A549 (cell line): ENCODE results near the gene MLKL. TPM values are rescaled to one million over a fixed set of nuclear protein-coding genes. Genes with fewer than 3 reads are reported as not detected.

Experiments used
- ATAC-seq, 2 experiments: fragments of 200-7000 bp in 1 of 2; fragments of >200 bp in 1 of 2; cut with Nextera tagmentation in 1 of 2; cut with Tn5 transposase in 1 of 2; 3 replicates each; pipeline versions ENCODE4 v1.8.0 to v1.9.1; 2018 to 2020; ENCODE audit warnings: mild to moderate bottlenecking in 1 of 2, moderate library complexity in 1 of 2
- CTCF ChIA-PET: fragments of 300-600 bp; sonication (Branson Sonifier 250); formaldehyde crosslinking; extraction: SDS; loops from one replicate; lab custom pipeline; 2021; ENCODE audit warnings: antibody characterized with exemption, inconsistent platforms; lab: Yijun Ruan, JAX
- POLR2A ChIA-PET: fragments of 350-600 bp; formaldehyde crosslinking; extraction: SDS; loops from one replicate; lab custom pipeline; 2021; ENCODE audit warnings: antibody characterized with exemption, inconsistent platforms; lab: Yijun Ruan, JAX
- DNase-seq, 2 experiments: peaks; one replicate each; pipeline versions ENCODE4 v3.0.0 to v3.0.0-alpha.2; 2011 to 2016; ENCODE audit warnings: low read depth in 1 of 2, low spot score in 1 of 2
- FAIRE-seq: peaks from 2 replicates; lab custom pipeline; 2011; peaks lifted over from hg19 to GRCh38; lab: Jason Lieb, UNC
- H3K27ac ChIP-seq, 2 experiments: fragments of >200 bp; sonication (Bioruptor Twin); formaldehyde crosslinking; 3 replicates each; pipeline ENCODE4 v1.5.1; 2016 to 2017
- H3K4me1 ChIP-seq: fragments of >200 bp; sonication (Bioruptor Twin); formaldehyde crosslinking; 3 replicates; pipeline ENCODE4 v1.6.1; 2016
- H3K4me2 ChIP-seq: fragments of >200 bp; sonication (Bioruptor Twin); formaldehyde crosslinking; 3 replicates; pipeline ENCODE4 v1.6.1; 2016
- H3K4me3 ChIP-seq: fragments of >200 bp; sonication (Bioruptor Twin); formaldehyde crosslinking; 3 replicates; pipeline ENCODE4 v1.5.1; 2016
- H3K9me3 ChIP-seq: fragments of >200 bp; sonication (Bioruptor Twin); formaldehyde crosslinking; 3 replicates; pipeline ENCODE4 v1.6.1; 2016
- BCL3 ChIP-seq: fragments of >200 bp; sonication (Bioruptor Twin); formaldehyde crosslinking; IDR thresholded peaks from 3 replicates; pipeline ENCODE4 v1.6.1; 2016
- E2F6 ChIP-seq: IDR thresholded peaks from 2 replicates; pipeline ENCODE4 v1.6.1; 2012; ENCODE audit warnings: low read depth, borderline replicate concordance
- EP300 ChIP-seq, 2 experiments: fragments of >200 bp; sonication (Bioruptor Twin); formaldehyde crosslinking; IDR thresholded peaks; 2 replicates in 1 of 2; 3 replicates in 1 of 2; pipeline ENCODE4 v1.6.1; 2016 to 2017
- ESRRA ChIP-seq: fragments of 150-350 bp; IDR thresholded peaks from 2 replicates; pipeline ENCODE4 v1.6.1; 2014; ENCODE audit warnings: mild to moderate bottlenecking, low read length, borderline replicate concordance
- FOSB ChIP-seq: fragments of 250-450 bp; sonication (Bioruptor Pico); IDR thresholded peaks from 2 replicates; pipeline ENCODE4 v1.5.0; 2020; ENCODE audit warnings: mild to moderate bottlenecking, moderate library complexity
- FOSL2 ChIP-seq, 2 experiments: fragments of 450-650 bp in 1 of 2; fragments of >200 bp in 1 of 2; sonication (Bioruptor Twin) in 1 of 2; formaldehyde crosslinking; IDR thresholded peaks; 2 replicates each; pipeline versions ENCODE4 v1.5.0 to v1.6.1; 2016 to 2020; ENCODE audit warnings: mild to moderate bottlenecking in 1 of 2, moderate library complexity in 1 of 2
- HDAC2 ChIP-seq: fragments of 200-600 bp; sonication (generic); IDR thresholded peaks from 2 replicates; pipeline ENCODE4 v1.6.1; 2016
- HMGXB4 ChIP-seq: fragments of 250-450 bp; sonication (Bioruptor Pico); IDR thresholded peaks from 2 replicates; pipeline ENCODE4 v1.5.0; 2021; ENCODE audit warnings: mild to moderate bottlenecking, moderate library complexity, borderline replicate concordance
- HOXA7 ChIP-seq: fragments of 250-450 bp; sonication (Bioruptor Pico); IDR thresholded peaks from 2 replicates; pipeline ENCODE4 v1.5.0; 2020; ENCODE audit warnings: mild to moderate bottlenecking, moderate library complexity
- JUN ChIP-seq, 2 experiments: fragments of >200 bp; sonication (Bioruptor Twin); formaldehyde crosslinking; IDR thresholded peaks; 2 replicates in 1 of 2; 3 replicates in 1 of 2; pipeline ENCODE4 v1.6.1; 2016 to 2017
- KDM5A ChIP-seq: fragments of 200-600 bp; sonication (generic); IDR thresholded peaks from 2 replicates; pipeline ENCODE4 v1.6.1; 2016; ENCODE audit warnings: antibody characterized with exemption, mild to moderate bottlenecking
- MAX ChIP-seq: IDR thresholded peaks from 2 replicates; pipeline ENCODE4 v1.6.1; 2012
- MYC ChIP-seq: IDR thresholded peaks from 2 replicates; pipeline ENCODE4 v1.6.1; 2012; ENCODE audit warnings: mild to moderate bottlenecking, inconsistent platforms, low read length, improper control_type of control experiment, borderline replicate concordance
- PBX3 ChIP-seq: IDR thresholded peaks from 2 replicates; pipeline ENCODE4 v1.6.1; 2012
- POLR2A ChIP-seq: IDR thresholded peaks from 2 replicates; pipeline ENCODE4 v1.6.1; 2012; ENCODE audit warnings: mild to moderate bottlenecking, low read length
- USF2 ChIP-seq: fragments of 450-650 bp; IDR thresholded peaks from 2 replicates; pipeline ENCODE4 v1.6.1; 2014; ENCODE audit warnings: antibody characterized with exemption
- WGBS: methylation state at CpG from one replicate; pipeline ENCODE4 v1.1.6; 2017; ENCODE audit errors: missing lambda C conversion rate; 5-methylcytosine and 5-hydroxymethylcytosine counted together
- polyA minus RNA-seq: library from RNA; depleted of rRNA, polyadenylated mRNA; stranded (reverse); fragments of >200 nt; gene quantifications from 2 replicates; pipeline ENCODE4 v1.2.3, GENCODE V29; 2011; rRNA and poly(A)+ RNA removed
- polyA plus RNA-seq, 4 experiments: library from polyadenylated mRNA; depleted of rRNA in 3 of 4; stranded (reverse); fragments of >200 nt; fragmentation: RNase III in 1 of 4; extraction: RNeasy Plus Mini Kit Qiagen cat#74134 plus additional on column Dnase treatment in 1 of 4; gene quantifications; 2 replicates in 3 of 4; 3 replicates in 1 of 4; pipeline ENCODE4 v1.2.3, GENCODE V29; 2011 to 2017

The MLKL gene
- 17.9 and 18.8 TPM in 2 replicates for polyA plus RNA-seq (2011; rRNA removed)
- 9.6 and 10.2 TPM in 2 replicates for polyA plus RNA-seq (2012; cell fraction: cytosol; rRNA removed)
- 11.6 and 14.2 TPM in 2 replicates for polyA plus RNA-seq (2012; cell fraction: nucleus; rRNA removed)
- 12.3 to 14.3 TPM (median 12.6 TPM) in 3 replicates for polyA plus RNA-seq (2017; fragmentation: RNase III; extraction: RNeasy Plus Mini Kit Qiagen cat#74134 plus additional on column Dnase treatment)
- polyA minus RNA-seq, result 6.2 and 8.9 TPM in 2 replicates

GRCh38 chr16:74700438-74701225 lies at the start of gene MLKL:
MLKL (minus strand) TSS chr16:74700862; CDS start chr16:74695757, 5,105 bp downstream.
- POLR2A ChIA-PET, result interaction anchor here (1.1 to 1.6 kb wide), 5 partner anchors 12 to 94 kb away, joined by 3 to 5 read pairs (median 3); partner anchors contain the start of genes GLG1 and RFWD3
- FAIRE-seq, result no peak
- CTCF ChIA-PET, result interaction anchor here (1.0 to 8.6 kb wide), 8 partner anchors 9 to 163 kb away, joined by 3 to 70 read pairs (median 6); partner anchors contain the start of gene FA2H
- Histone ChIP-seq H3K9me3 (no peaks in the 10 kb centered on the region), H3K4me3 (peak within 1 kb of the TSS; percentile 77), H3K4me1 (peaks cover 28% of the 10 kb centered on the region), H3K4me2 (peak within 1 kb of the TSS; percentile 78), H3K27ac (peak within 1 kb of the TSS; percentile 92 to 93)
- WGBS, result under 1% methylated on average over 21 of the region's 35 CpGs
- peak; percentile 83; the same call in 1 of the 2 replicates for TF ChIP-seq MYC
- peak; percentile 47; the same call in 1 of the 3 replicates for TF ChIP-seq BCL3
- no peak for TF ChIP-seq ESRRA
- TF ChIP-seq KDM5A, result no peak
- no peak for TF ChIP-seq EP300 (IDR thresholded peaks at IDR 0.05)
- peak; percentile 20; the same call in 1 of the 2 replicates for TF ChIP-seq USF2
- TF ChIP-seq MAX, result peak; percentile 96
- TF ChIP-seq E2F6, result peak; percentile 27
- TF ChIP-seq POLR2A, result peak; percentile 91
- TF ChIP-seq JUN (IDR thresholded peaks at IDR 0.05), result peak in 1 of 2 experiments; percentile 45; a peak in 1 of 5 replicates
- TF ChIP-seq FOSL2 (IDR thresholded peaks at IDR 0.05), result no peak
- TF ChIP-seq FOSL2 (CRISPR knock-in tag; IDR thresholded peaks at IDR 0.05), result no peak
- TF ChIP-seq HDAC2, result no peak
- TF ChIP-seq HOXA7 (CRISPR knock-in tag), result no peak
- TF ChIP-seq FOSB (CRISPR knock-in tag), result no peak
- TF ChIP-seq HMGXB4 (CRISPR knock-in tag), result peak; percentile 40; the same call in 1 of the 2 replicates
- TF ChIP-seq PBX3, result no peak
- peak; percentile 66 to 72 for DNase-seq
- peak; percentile 82 to 83 for ATAC-seq
